Measurements from ENCODE around the gene MRPS22. TPM values are rescaled to one million over a fixed set of nuclear protein-coding genes. Genes with fewer than 3 reads are reported as not detected.

The MRPS22 gene
- total and polyA plus RNA-seq, 9 of the 15 experiments (the other 6 are each of a cell fraction or from before 2014, with no cell fraction given), result 148 to 397 (median 229) TPM

GRCh38 chr3:139389552-139390368, 45.9 kb downstream of the MRPS22 start, which contains the start of gene COPB2 (continued):
- TF ChIP-seq ZNF277 (CRISPR knock-in tag; IDR thresholded peaks at IDR 0.05; ENCODE audit: borderline replicate concordance), result no peak
- no peak for TF ChIP-seq SMAD2 (IDR thresholded peaks at IDR 0.05; ENCODE audit: low read depth, low read length)
- no peak for TF ChIP-seq BDP1 (IDR thresholded peaks at IDR 0.05; ENCODE audit: insufficient read depth, insufficient read length)
- TF ChIP-seq ARID4B (CRISPR knock-in tag; IDR thresholded peaks at IDR 0.05), result peak; percentile 19; the same call in 1 of the 2 replicates
- TF ChIP-seq ZSCAN29 (IDR thresholded peaks at IDR 0.05), result no peak
- no peak; a peak in 1 of 4 replicates for TF ChIP-seq HDAC1 (IDR thresholded peaks at IDR 0.05)
- TF ChIP-seq RBM22 (IDR thresholded peaks at IDR 0.05; ENCODE audit: low read depth, low read length, poor library complexity, severe bottlenecking), result no peak
- TF ChIP-seq TRIM28 (IDR thresholded peaks at IDR 0.05), result no peak
- 0 out of 2 replicates have a peak, but pooled peaks have one; percentile 22 for TF ChIP-seq LEF1 (IDR thresholded peaks at IDR 0.05)
- TF ChIP-seq SMARCA5 (IDR thresholded peaks at IDR 0.05), result no peak
- TF ChIP-seq POLR2B (IDR thresholded peaks at IDR 0.05; ENCODE audit: low read depth, partially characterized antibody), result peak; percentile 87
- peak; percentile 66 for TF ChIP-seq JUND (IDR thresholded peaks at IDR 0.05; ENCODE audit: borderline replicate concordance, low read depth, low read length)
- TF ChIP-seq JUND (tag; IDR thresholded peaks at IDR 0.05; ENCODE audit: borderline replicate concordance, low read depth, low read length), result peak; percentile 8; the same call in 1 of the 3 replicates
- TF ChIP-seq ZNF239 (CRISPR knock-in tag; IDR thresholded peaks at IDR 0.05), result peak; percentile 83
- no peak for TF ChIP-seq MCM3 (IDR thresholded peaks at IDR 0.05)
- TF ChIP-seq ZNF224 (CRISPR knock-in tag; IDR thresholded peaks at IDR 0.05), result no peak
- no peak for TF ChIP-seq MTA1 (IDR thresholded peaks at IDR 0.05; ENCODE audit: borderline replicate concordance)
- no peak for TF ChIP-seq NCOR1 (IDR thresholded peaks at IDR 0.05)
- no peak for TF ChIP-seq ZNF124 (CRISPR knock-in tag; IDR thresholded peaks at IDR 0.05)
- 0 out of 2 replicates have a peak, but pooled peaks have one; percentile 32 for TF ChIP-seq DPF2 (IDR thresholded peaks at IDR 0.05)
- no peak for TF ChIP-seq IRF9 (tag; IDR thresholded peaks at IDR 0.05)
- TF ChIP-seq HMGN3 (IDR thresholded peaks at IDR 0.05; ENCODE audit: borderline replicate concordance, extremely low read depth, insufficient read length, low read depth, low read length), result peak; percentile 9
- TF ChIP-seq YY1 (IDR thresholded peaks at IDR 0.05; ENCODE audit: borderline replicate concordance in 1 of 3, control insufficient read depth in 1 of 3, extremely low read depth in 1 of 3, insufficient read depth in 3 of 3, insufficient read length in 1 of 3, insufficient replicate concordance in 2 of 3, low read depth in 1 of 3, low read length in 2 of 3), result peak in 1 of 3 experiments; percentile 66
